Measurements from ENCODE around the gene PDGFC. TPM values are rescaled to one million over a fixed set of nuclear protein-coding genes. Genes with fewer than 3 reads are reported as not detected.

PDGFC gene
- polyA plus RNA-seq, 1 experiment: 72.7 TPM

DNA sequence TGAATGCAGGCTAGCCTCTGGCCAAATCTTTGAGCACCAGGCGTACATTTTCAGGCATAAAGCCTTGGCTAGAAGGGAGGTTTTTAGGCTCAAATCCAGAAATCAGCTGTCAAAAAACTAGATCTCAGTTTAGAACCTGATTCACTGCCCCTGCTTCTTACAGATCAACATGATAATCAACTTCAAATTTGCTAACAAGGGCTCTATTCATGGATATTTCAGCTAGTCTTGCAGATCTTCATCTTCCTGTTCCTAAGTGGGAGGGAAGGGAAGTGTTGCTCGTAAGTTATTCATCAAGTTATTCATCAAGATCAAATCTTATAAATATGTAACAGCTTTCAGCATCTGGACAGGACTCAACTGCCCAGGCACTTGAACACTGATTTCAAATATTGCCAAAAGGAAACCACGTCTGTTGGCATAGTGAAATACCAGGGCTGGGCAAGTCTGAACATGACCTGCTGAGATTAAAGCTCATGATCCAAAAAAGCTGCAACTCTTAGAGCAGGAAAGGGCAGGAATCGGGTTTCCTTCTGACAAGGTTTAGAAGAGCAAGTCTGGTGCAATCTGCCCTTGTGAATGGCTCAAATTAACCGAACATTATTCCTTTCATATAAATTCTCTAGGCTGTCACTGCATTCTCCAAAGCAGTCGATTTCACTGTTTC, 200.3 kb downstream of the PDGFC start:
- no peak for DNase-seq (ENCODE audit: low read depth, low spot score)
- TF ChIP-seq, protein P1, sequence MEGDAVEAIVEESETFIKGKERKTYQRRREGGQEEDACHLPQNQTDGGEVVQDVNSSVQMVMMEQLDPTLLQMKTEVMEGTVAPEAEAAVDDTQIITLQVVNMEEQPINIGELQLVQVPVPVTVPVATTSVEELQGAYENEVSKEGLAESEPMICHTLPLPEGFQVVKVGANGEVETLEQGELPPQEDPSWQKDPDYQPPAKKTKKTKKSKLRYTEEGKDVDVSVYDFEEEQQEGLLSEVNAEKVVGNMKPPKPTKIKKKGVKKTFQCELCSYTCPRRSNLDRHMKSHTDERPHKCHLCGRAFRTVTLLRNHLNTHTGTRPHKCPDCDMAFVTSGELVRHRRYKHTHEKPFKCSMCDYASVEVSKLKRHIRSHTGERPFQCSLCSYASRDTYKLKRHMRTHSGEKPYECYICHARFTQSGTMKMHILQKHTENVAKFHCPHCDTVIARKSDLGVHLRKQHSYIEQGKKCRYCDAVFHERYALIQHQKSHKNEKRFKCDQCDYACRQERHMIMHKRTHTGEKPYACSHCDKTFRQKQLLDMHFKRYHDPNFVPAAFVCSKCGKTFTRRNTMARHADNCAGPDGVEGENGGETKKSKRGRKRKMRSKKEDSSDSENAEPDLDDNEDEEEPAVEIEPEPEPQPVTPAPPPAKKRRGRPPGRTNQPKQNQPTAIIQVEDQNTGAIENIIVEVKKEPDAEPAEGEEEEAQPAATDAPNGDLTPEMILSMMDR (IDR thresholded peaks at IDR 0.05; ENCODE audit: low read depth, low read length): no peak
- H3K27ac ChIP-seq (ENCODE audit: low read depth, low read length): peak overlapping the region; percentile 79
- CTCF ChIA-PET: interaction anchor here (0.8 to 2.8 kb wide), 3 partner anchors 29 to 1367 kb away, joined by 3 to 14 read pairs (median 6); no protein-coding TSS in a partner anchor
- POLR2A ChIA-PET: interaction anchor here (0.6 to 1.4 kb wide), 4 partner anchors 165 to 295 kb away, joined by 3 to 4 read pairs (median 3); no protein-coding TSS in a partner anchor
- no peaks in the 10 kb centered on the region for H3K27me3 ChIP-seq (ENCODE audit: control insufficient read depth, insufficient read depth, low read length)
- H3K9me3 ChIP-seq (ENCODE audit: control insufficient read depth, insufficient read depth, low read length): no peaks in the 10 kb centered on the region
- H3K4me3 ChIP-seq (ENCODE audit: low read depth, low read length): no peak overlapping the region

DNA sequence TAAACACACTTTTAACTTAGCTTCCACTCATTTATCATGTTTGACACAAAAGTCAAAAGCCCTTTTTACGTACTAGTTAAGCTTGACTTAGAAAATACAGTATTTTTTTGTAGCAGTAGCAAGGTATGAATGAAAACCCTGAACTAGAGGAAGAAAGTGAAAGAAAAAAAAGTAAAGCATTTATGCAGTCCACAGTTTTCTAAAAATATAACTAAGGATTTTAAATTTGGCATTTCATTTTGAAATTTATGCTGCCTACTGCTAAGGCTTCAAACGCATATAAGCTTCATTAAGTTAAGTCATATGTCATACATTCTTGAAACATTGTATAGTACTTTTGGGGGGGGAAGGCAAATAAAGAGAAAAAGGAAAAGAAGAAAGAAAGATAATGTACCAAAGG, 201.5 kb downstream of the PDGFC start:
- TF ChIP-seq, protein P1 (IDR thresholded peaks at IDR 0.05; ENCODE audit: low read depth, low read length): no peak
- H3K27ac ChIP-seq (ENCODE audit: low read depth, low read length): no peak overlapping the region
- no peaks in the 10 kb centered on the region for H3K27me3 ChIP-seq (ENCODE audit: control insufficient read depth, insufficient read depth, low read length)
- H3K9me3 ChIP-seq (ENCODE audit: control insufficient read depth, insufficient read depth, low read length): no peaks in the 10 kb centered on the region
- ChIA-PET CTCF (interaction anchor here (1.1 to 2.8 kb wide), 3 partner anchors 30 to 276 kb away, joined by 3 to 14 read pairs (median 4); no protein-coding TSS in a partner anchor), POLR2A (no interaction called here)
- H3K4me3 ChIP-seq (ENCODE audit: low read depth, low read length): no peak overlapping the region
- DNase-seq (ENCODE audit: low read depth, low spot score): no peak

DNA sequence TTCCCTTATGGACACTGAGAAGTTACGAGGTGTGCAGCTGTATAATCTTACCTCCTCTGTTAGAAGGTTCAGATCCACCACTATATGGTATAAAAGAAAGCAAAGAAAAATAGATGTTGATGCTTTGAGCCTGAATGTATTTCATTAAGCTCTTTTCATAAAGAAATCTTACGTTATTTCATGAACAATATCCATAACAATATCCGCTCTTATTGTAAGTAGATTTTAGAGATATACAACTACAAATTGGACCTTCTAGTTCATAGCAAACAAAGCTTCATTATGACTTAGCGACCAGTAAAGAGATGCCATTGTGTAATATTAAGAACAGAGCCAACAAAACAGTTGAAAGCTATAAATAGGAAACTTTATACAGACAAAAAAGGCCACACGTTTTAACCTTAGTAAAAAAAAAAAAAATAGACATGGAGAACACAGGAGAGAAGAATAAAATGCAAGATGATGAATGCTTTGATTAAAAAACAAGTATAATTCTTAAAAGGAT, 203.6 kb downstream of the PDGFC start:
- Histone ChIP-seq H3K4me3 (ENCODE audit: low read depth, low read length) (no peak overlapping the region), H3K27me3 (ENCODE audit: control insufficient read depth, insufficient read depth, low read length) (no peaks in the 10 kb centered on the region), H3K27ac (ENCODE audit: low read depth, low read length) (no peak overlapping the region), H3K9me3 (ENCODE audit: control insufficient read depth, insufficient read depth, low read length) (no peaks in the 10 kb centered on the region)
- DNase-seq (ENCODE audit: low read depth, low spot score): no peak
- POLR2A ChIA-PET: no interaction called here
- CTCF ChIA-PET: interaction anchor here (1.1 to 1.2 kb wide), 2 partner anchors 201 to 278 kb away, joined by 3 to 5 read pairs; no protein-coding TSS in a partner anchor
- TF ChIP-seq, protein P1 (IDR thresholded peaks at IDR 0.05; ENCODE audit: low read depth, low read length): no peak

GRCh38 chr4:156766846-156767245, 204.8 kb downstream of the PDGFC start:
- no peak for DNase-seq (ENCODE audit: low read depth, low spot score)
- POLR2A ChIA-PET: no interaction called here
- Histone ChIP-seq H3K9me3 (ENCODE audit: control insufficient read depth, insufficient read depth, low read length) (no peaks in the 10 kb centered on the region), H3K27me3 (ENCODE audit: control insufficient read depth, insufficient read depth, low read length) (no peaks in the 10 kb centered on the region), H3K27ac (ENCODE audit: low read depth, low read length) (no peak overlapping the region), H3K4me3 (ENCODE audit: low read depth, low read length) (no peak overlapping the region)
- TF ChIP-seq, protein P1 (IDR thresholded peaks at IDR 0.05; ENCODE audit: low read depth, low read length): no peak
- CTCF ChIA-PET: interaction anchor here (1.2 kb wide), 1 partner anchor 202 kb away, joined by 5 read pairs; no protein-coding TSS in a partner anchor

- no peak for DNase-seq (ENCODE audit: low read depth, low spot score)
- Histone ChIP-seq H3K9me3 (ENCODE audit: control insufficient read depth, insufficient read depth, low read length) (no peaks in the 10 kb centered on the region), H3K4me3 (ENCODE audit: low read depth, low read length) (no peak overlapping the region), H3K27me3 (ENCODE audit: control insufficient read depth, insufficient read depth, low read length) (no peaks in the 10 kb centered on the region), H3K27ac (ENCODE audit: low read depth, low read length) (no peak overlapping the region)
- TF ChIP-seq, protein P1 (IDR thresholded peaks at IDR 0.05; ENCODE audit: low read depth, low read length): no peak
- ChIA-PET CTCF (no interaction called here), POLR2A (no interaction called here)
Observed at GRCh38 chr4:156765277-156765676, 206.3 kb downstream of the PDGFC start.
